Fibroblast of skin of left biceps (primary cell): ENCODE data around the gene KLF13.

Experiments
- DNase-seq, 2 experiments: peaks; one replicate each; pipeline ENCODE4 v3.0.0-alpha.2; 2013; ENCODE audit warnings: low read depth in 2 of 2

The KLF13 gene

DNA sequence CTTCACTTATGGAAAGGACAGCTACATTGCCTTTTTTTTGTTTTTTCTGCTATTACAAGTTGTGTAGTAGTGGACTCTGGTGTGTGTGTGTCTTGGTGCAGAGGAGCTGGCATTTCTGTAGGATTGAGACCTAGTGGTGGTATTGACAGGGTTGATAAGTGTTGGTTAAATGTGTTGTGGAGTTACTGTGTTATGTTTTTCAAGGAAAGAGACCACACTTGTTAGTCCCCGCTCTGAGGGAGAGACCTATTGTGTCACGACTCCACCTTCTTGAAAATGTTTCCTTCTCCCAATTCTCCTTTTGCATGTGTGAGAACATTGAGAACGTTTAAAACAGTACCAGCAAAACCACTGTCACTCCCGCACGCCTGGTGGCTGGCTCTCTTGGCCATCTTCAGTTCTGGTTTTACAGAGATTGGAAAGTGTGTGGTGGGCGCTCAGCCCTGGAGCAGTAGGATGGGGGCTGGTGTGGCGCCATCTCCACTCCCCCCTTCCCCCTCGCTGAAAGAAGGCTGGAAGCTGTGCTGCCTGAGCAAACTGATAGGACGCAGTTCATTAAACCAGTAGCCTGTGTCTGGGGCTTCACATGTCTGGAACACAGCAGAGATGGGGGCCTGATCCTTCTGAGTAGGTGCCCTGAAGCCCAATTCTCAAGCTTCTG lies 5.5 kb downstream of the KLF13 start:
- no peak for DNase-seq

DNA sequence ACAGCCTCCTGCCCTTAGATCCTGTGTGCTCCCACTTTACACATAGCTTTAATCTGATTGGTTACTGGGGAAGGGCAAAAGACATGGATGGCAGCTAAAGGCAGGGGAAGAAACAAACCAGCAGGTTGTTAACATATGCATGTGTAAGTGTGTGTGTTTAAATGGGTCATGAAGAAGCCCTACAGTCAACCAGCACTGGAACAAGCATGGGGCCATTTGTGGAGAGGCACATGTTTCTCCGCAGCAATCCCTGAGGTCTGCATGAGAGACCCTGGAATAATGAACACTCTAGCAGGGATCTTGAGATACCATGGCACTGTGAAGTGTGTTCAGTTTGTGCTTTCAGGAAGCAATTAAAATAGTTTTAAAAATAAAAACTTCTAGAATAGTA lies 6.0 kb downstream of the KLF13 start:
- DNase-seq: no peak

DNA sequence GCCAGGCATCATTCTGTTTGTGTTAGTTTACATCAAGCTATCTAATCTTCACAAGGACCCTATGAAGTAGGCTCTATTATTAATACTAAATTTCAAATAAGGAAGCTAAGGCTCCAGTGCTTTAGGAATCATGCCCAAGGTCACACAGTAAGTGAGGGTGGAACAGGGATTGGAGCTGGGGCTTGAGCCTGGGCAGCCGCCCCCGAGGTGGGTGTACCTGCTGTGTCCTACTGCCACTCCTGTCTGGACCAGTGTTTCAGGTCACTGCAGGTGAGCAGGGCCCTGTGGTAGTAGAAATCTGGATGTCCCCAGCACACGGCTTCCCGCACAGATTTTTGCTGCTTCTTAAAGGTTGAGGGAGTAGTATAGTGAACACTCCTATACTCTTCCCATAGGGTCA lies 6.5 kb downstream of the KLF13 start:
- DNase-seq: no peak

DNA sequence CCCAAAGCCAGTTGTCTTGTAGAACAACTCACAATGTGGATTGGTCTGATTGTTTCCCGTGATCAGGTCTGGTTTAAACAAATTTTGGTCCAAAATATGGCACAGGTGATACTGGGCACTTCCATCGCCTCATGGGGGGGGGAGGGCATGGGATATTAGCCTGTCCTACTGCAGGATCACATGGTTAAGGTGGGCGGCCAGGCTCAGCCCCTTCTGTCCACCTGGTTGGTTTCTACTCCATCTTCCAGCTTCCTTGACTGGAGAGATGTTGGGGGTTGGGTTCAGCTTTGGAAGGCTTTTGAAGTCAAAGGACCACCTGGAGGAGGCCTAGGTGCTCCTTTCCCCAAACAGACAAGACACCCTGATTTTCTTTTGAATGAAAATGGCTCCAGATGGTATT lies 7.2 kb downstream of the KLF13 start:
- no peak for DNase-seq

DNA sequence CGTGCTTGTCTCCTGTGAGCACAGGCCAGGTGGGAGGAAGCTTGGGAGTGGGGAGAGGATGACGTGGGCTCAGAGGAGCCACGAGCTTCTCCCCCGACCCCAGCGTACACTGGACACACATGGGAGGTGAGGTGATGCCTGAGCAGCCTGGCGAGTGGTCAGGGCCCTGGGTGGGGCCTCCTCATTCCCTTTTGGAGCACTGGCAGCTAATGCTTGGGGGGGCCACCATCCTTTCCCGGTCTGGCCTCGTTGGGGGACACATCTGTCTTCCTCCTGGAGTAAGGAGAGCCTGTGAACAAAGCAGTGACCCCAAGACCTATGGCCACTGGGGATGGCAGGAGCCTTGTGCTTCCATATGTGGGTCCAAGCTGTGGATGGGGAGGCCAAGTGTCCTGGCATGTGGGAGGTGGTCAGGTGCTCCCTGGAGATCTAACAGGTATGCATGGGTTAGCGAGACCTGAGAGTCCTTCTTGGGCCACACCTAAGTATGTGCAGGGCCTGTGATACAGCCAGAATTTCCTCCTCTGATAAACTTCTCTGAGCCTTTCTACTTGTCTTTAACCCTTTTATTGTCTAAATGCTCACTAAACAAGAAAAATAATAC lies 9.5 kb downstream of the KLF13 start:
- no peak for DNase-seq

DNA sequence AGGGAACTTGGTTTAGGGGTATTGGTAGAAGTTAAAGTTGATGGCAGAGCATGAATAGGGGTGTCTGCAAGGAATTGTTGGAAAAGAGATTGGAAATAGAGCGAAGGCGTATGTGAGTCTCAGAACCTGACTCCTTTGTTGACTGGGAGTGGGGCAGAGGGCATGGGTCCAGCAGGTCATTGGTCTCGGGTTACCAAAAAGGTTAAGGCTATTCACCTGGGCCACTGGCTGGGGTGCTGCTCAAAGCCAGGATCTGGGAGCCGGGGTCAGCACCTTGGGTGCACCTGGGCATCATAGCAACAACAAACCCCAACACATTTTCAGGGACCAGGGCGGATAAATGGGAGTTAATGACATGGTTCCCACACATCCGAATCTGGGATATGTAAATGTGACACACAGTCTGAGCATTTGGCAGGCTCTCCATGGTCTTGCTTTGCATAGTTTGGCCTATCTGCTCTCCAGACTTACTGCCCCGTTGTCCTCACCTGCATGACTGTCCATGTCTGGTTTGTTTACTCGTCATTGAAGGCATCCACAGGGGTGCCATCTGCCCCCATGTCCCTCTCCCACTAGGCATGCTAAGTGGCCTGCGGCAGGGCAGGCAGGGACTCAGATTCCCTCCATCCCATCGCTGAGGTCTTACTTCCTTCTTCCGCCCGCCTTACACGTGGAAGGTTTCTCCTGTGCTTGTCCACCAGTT lies 10.1 kb downstream of the KLF13 start:
- DNase-seq: no peak

DNA sequence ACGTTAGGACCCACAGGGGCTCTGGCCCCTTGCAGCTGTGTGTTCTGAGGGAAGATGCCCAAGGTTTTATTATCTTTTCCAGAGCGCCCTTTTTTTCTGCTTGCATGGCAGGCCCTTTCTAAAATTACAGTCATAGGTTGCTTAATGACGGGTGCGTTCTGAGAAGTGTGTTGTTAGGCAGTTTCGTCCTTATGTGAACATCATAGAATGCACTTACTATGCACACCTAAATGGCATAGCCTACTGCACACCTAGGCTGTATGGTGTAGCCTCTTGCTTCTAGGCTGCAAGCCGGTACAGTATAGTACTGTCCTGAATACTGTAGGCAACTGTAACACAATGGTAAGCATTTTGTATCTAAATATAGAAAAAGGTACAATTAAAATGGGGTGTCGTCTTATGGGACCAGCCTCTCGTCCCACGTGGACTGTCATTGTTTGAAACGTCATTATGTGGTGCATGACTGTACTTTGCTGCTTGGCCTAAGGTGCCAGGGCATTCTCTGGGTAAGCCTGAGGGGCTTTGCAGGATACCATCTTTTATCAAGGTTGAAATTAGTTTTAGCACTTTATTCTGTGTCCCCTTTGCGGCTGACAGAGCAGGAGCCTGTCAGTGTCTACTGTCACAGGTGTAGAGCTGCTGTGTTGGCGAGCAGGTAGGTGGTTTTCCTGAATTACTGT lies 10.9 kb downstream of the KLF13 start:
- DNase-seq: no peak

DNA sequence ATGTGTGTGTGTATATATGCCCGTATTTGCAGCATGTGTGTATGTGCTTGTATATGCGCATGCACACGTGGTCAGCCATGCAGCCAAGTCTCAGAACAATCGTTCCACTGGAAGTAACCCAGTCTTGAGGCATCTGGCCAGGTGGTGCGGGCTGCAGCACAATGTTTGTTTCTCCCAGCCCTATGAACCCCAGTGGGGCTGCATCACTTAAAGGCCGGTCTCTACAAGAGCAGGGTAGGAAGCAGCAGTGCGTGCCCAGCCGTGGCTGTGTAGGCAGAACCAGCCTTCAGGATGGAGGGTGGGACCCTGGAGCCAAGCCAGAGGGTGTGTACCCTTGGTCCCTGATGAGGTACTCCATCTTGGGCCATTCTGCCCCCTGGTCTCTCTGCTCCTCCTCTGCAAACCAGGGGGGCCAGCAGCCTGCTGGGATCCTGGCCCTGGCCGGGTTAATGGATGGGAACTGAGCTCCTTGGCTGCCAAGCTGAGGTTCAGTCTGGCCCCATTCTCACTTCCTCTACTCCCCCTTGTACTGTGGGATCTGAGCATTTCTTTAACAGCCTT lies 11.8 kb downstream of the KLF13 start:
- DNase-seq: no peak

DNA sequence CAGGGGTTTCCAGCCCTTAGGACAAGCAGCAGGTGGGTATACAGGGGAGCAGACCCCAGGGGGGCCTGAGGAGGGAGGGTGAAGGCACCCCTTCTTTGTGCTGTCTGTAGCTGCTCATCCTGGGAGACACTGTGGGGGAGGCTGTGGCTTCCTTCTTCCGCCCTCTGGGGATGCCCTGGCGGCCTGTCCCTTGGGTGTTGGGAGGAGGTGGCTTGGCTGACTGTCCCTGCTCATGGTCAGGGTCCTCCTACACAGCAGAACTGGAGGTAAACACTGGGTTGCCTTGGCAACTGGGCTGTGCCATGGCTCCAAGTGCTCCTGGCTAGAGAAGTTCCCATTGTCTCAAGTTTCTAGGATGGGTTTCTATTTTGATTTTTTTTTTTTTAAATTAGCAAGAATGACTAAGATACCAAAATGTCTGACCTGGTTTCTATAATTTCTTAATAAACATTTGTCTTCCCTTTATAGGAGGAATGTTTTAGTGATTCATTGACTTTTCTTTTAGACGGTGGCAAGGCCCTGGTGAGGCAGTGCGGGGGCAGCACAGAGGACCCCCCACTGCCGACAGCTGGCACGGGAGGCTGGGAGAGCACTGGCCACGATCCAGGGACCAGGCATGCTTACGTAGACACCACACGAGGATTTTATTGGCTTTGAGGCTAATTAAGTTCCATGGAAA lies 12.4 kb downstream of the KLF13 start:
- no peak for DNase-seq

DNA sequence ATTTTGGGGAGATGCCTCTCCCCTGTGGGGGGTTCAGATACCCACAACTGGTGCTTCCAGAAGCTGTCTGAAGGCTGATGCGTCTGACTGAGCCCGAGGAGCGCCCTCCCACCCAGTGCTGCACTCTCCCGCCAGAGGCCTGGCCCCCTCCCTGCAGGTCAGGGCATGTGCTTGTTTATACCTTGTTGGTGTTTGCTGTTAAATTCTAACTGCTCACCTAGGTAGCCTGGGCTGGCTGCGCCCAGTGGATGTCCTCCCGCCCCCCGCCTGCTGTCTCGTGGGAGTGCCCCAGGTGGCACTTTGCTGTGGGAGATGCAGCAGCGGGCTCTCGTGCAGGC lies 12.9 kb downstream of the KLF13 start:
- DNase-seq: no peak

DNA sequence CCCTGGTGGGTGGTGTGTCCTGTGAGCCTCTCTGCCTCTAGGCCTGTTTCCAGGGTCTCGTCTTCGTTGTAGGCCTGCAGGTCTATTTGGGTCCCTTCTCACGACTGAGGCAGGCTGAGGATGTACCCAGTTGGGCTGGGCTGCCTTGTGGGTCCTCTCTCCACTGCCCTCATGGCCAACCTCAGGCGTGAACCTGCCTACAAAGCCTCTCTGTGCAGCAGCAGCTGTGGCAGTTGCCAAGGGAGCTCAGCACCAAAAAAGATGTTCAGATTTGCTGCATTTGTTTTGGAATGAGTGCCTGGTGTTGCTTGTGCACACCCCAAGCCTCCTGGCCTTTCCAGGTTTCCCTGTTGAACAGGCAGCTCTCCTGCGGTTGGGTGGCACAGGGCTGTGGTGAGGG lies 13.4 kb downstream of the KLF13 start:
- DNase-seq: no peak

DNA sequence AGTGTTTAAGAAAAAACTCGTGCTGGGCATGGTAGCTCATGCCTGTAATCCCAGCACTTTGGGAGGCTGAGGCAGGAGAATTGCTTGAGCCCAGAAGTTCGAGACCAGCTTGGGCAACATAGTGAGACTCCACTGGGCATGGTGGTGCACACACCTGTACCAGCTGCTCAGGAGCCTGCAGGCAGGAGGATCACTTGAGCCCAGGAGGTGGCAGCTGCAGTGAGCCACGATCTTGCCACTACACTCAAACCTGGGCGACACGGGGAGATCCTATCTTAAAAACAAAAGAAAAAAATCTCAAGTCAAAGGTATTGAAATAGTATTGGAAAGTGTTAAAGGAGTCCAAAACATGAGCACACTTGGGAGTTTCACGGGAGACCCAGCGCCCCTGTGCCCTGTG lies 14.0 kb downstream of the KLF13 start:
- DNase-seq: no peak

DNA sequence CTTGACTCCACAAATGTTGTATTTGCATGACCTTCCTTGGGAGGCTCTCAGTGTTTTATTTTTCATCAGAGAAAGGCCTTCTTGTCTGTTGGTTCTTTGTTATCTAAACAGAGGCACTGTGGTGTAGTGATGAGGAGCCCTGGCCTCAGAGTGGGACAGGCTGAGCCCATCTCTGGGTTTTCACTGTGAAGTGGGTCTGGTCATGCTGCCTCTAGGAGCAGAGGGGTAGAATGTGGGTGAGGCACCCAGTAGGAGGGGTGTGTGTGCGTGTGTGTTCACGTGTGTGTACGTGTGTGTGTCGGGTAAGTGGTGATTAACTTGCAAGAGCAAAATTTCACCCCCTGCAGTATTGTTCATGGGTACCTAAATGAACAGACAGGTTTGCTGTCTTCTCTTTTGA lies 14.4 kb downstream of the KLF13 start:
- no peak for DNase-seq

DNA sequence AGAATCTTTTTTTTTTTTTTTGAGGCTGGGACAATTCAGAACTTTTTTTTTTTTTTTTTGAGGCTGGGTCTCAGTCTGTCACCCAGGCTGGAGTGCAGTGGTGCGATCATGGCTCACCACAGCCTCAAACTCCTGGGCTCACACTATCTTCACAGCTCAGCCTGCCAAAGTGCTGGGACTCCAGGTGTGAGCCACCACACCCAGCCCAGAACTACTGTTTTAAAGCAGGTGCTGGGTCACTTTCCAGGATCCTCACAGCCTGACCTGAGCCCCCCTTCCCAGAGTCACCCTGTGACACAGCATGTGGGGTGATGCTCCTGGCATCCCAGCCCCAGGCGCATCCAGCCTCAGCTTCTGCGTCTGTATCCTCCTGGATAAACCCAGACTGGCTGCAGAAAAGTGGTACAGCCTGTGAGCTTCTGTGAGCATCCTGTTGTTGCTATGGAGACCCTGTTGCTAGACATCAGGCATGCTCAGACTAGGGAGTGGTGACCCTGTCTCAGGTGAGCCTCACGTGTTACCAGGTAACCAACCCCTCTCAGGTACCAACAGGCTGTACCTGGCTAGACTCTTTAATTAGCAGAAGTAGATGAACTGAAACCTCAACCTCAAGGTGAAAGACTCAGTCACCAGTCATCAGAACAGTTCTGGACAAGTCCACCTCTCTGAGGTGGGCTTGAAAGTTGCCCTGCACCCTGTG lies 15.0 kb downstream of the KLF13 start:
- DNase-seq: no peak

DNA sequence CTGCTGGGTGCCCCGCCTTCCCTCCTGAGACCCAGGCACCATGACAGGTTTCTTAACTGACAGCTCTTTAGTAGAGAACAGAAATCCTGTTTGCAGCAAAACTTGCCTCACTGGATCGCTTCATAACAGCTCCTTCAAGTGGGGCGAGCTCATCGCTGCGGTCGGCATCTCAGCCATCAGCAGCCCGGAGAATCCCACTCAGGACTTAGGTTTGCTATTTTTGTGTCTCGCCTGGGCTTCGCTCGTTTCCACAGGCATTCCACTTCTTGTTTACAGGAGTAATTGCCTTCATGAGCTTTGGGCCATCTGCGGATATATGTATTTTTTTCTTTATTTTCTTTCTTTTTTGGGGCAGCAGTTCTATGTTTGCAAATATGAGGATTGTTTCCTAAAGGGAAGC lies 15.7 kb downstream of the KLF13 start:
- no peak for DNase-seq

DNA sequence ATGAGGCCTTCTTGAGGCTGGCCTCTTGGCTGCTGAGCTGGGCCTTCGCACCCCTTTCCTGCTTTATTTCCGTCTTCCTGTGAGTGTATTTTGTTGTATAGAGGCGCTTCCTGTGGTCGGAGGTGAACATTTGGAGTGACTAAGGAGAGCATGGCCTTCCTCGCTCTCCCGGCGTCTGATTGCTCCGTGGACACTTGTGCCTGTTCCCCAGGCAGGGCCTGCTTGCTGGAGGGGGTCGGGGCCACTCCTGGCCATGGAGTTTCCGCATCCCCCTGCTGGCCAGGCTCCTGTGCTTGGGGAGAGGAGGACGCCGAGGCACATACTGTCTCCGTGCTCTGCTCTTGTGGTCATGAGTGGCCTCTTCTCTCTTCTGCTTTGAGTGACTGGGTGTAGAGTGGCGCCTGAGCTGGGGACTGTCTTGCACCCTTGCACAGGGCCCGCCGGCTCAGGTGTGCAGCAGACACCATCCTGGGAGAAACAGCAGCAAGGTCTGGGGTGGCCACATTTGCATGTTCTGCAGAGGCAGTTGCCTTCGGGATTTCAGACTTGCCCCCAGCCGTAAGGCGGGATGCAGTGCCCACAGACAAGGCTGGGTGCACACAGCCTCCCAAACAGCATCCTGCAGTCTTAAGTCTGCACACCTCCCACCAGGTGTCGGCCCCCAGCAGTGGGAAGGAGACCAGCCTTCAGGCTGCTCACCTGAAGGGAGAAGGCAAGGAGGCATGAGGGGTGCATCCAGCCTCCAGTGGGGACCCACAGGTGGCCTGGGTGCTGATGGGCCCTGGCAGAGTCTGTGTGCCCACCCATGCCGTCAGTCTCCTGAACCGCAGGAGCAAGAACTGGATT lies 16.4 kb downstream of the KLF13 start:
- no peak for DNase-seq

DNA sequence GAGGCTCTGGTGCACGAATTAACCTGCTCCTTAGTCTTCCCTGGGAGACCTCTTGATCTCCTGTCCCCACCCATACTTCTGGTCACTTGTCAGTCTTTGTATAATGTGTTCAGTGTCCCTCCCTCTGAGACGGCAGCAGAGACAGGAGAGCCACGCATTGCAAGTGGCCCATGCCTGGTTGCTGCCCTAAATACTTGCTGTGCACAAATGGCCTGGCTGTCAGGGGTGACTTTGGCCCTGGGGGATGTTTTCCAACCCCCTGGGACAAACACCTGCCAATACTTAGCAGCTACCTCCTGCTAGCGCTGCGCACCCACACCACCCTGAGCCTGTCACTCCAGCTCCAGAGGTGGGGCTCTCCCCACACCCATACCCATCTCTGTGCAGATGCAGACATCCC lies 17.2 kb downstream of the KLF13 start:
- no peak for DNase-seq

DNA sequence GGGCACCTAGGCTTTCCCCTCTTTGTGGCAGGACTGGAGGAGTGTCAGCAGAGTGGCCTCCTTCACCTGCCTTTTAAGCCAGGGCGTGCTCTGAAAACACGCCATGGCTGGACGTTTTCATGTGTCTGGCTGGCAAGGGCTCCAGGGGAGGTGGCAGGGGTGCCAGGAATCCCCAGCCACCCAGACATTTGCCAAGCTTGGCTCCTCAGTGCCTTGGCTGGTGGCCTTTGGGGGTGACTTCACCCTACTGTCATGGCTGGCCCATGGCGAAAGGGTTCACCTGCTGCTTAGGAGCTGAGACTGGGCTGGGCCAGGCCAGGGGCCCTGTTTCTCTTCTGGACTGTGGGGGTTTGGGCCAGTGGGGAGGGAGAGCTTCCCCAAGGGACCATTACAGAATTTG lies 17.6 kb downstream of the KLF13 start:
- no peak for DNase-seq

DNA sequence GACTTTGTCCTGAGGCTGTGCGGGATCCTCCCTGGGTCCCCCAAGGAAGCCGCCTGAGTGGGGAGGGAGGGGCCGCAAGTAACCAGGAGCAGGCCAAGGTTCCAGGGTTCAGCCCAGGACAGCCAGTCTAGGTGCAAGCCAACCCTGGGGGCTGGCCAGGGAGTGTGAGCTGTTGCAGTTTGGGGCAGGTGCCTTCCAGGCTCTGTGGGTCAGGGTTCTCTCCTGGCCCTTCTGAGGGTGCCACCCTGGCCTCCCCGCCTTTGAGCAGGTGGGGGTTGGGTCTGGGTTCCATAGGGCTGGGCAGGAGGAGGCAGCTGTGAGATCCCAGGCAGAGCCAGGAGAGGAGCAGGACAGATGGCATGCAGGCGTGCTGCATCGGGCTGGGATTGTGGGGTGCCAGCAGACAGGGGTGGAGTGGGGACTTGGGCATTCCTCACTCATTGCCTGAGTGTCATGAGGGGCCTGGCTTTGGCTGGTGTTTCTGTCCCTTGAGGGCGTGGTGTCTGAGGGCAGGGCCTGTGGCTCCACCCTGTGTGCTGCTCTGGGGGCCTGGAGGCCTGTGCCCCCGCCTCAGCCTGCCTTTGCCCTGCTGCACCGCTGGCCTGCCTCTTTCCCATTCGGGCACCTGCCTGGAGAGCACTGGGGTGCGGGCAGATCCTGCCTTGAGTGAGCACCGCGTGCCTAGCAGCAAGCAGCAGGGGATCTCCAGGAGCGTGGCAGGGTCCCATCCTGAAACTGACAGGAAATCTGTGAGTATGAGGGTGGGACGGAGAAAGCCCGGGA lies 18.4 kb downstream of the KLF13 start:
- no peak for DNase-seq
